HG03175 (cell line): ENCODE measurements around the gene DNAJA2.

Source experiments
- ATAC-seq: cut with Tn5 transposase; IDR thresholded peaks from one replicate; pipeline ENCODE4 v1.9.1; 2021; ENCODE audit warnings: mild to moderate bottlenecking, moderate library complexity; ENCODE audit not compliant: unreplicated experiment

DNAJA2 gene

GRCh38 chr16:46929378-46930332, 43.8 kb downstream of the DNAJA2 start:
- peak; percentile 77 for ATAC-seq

GRCh38 chr16:46928811-46929210, 44.7 kb downstream of the DNAJA2 start:
- ATAC-seq, result no peak

GRCh38 chr16:46927273-46927672, 46.2 kb downstream of the DNAJA2 start:
- ATAC-seq, result no peak

GRCh38 chr16:46926470-46927225, 46.8 kb downstream of the DNAJA2 start:
- ATAC-seq, result no peak

GRCh38 chr16:46924402-46924801, 49.1 kb downstream of the DNAJA2 start:
- no peak for ATAC-seq

GRCh38 chr16:46923513-46924295, 49.8 kb downstream of the DNAJA2 start:
- no peak for ATAC-seq

- ATAC-seq, result no peak
These were observed 51.2 kb downstream of the DNAJA2 start for GRCh38 chr16:46922239-46922638.

GRCh38 chr16:46920402-46921068, 52.9 kb downstream of the DNAJA2 start:
- no peak for ATAC-seq

GRCh38 chr16:46918905-46919792, 54.3 kb downstream of the DNAJA2 start:
- ATAC-seq, result peak; percentile 92

GRCh38 chr16:46918400-46918799, 55.1 kb downstream of the DNAJA2 start:
- no peak for ATAC-seq

- no peak for ATAC-seq
These were observed 56.5 kb downstream of the DNAJA2 start for GRCh38 chr16:46916980-46917379.

- ATAC-seq, result no peak
These were observed 57.9 kb downstream of the DNAJA2 start for GRCh38 chr16:46915483-46916025.

GRCh38 chr16:46914556-46915201, 58.8 kb downstream of the DNAJA2 start:
- no peak for ATAC-seq

- no peak for ATAC-seq
These were observed 61.8 kb downstream of the DNAJA2 start for GRCh38 chr16:46911650-46912049.

- peak; percentile 62 for ATAC-seq
These were observed 62.4 kb downstream of the DNAJA2 start for GRCh38 chr16:46911038-46911437.

- no peak for ATAC-seq
These were observed 64.7 kb downstream of the DNAJA2 start for GRCh38 chr16:46908540-46909372.

- ATAC-seq, result no peak
These were observed 66.3 kb downstream of the DNAJA2 start for GRCh38 chr16:46907061-46907774.
